Esophagus (tissue), 2 donors: Measurements from ENCODE around the gene CAMK2A. TPM values are rescaled to one million over a fixed set of nuclear protein-coding genes. Genes with fewer than 3 reads are reported as not detected.

ENCODE experiments used
- H3K27ac ChIP-seq, 2 donors: one replicate each; pipeline ENCODE4 v1.5.1; 2013; ENCODE audit warnings: low read depth in 2 of 2, mild to moderate bottlenecking in 2 of 2, inconsistent platforms in 1 of 2, low read length in 1 of 2, moderate library complexity in 1 of 2
- H3K27me3 ChIP-seq, 2 donors: one replicate each; pipeline ENCODE4 v1.6.1; 2013; ENCODE audit warnings: low read length in 2 of 2, control low read depth in 1 of 2, mild to moderate bottlenecking in 1 of 2; ENCODE audit not compliant: insufficient read depth in 2 of 2, control insufficient read depth in 1 of 2
- H3K36me3 ChIP-seq, 2 donors: one replicate each; pipeline ENCODE4 v1.6.1; 2013; ENCODE audit warnings: low read length in 1 of 2; ENCODE audit not compliant: control insufficient read depth in 2 of 2, insufficient read depth in 2 of 2
- H3K4me1 ChIP-seq, 2 donors: one replicate each; pipeline ENCODE4 v1.6.1; 2013; ENCODE audit warnings: low read length in 1 of 2; ENCODE audit not compliant: control insufficient read depth in 2 of 2, insufficient read depth in 2 of 2
- H3K4me3 ChIP-seq, 2 donors: one replicate each; pipeline ENCODE4 v1.5.1; 2013; ENCODE audit warnings: low read length in 2 of 2, mild to moderate bottlenecking in 2 of 2, low read depth in 1 of 2, moderate library complexity in 1 of 2
- H3K9me3 ChIP-seq, 2 donors: one replicate each; pipeline ENCODE4 v1.6.1; 2013; ENCODE audit warnings: mild to moderate bottlenecking in 2 of 2, low read depth in 1 of 2, low read length in 1 of 2, moderate library complexity in 1 of 2; ENCODE audit not compliant: control insufficient read depth in 2 of 2, insufficient read depth in 1 of 2
- WGBS, 2 donors: extraction: QIAGEN DNeasy Blood & Tissue Kit; methylation state at CpG; one replicate each; pipeline ENCODE4 v1.1.7; 2013; 5-methylcytosine and 5-hydroxymethylcytosine counted together
- polyA plus RNA-seq, 2 donors: library from polyadenylated mRNA; stranded (reverse); fragments of 200-250 nt; gene quantifications; one replicate each; pipeline ENCODE4 v1.2.3, GENCODE V29; 2013
- donor health status: healthy with polysubstance abuse.
- donor health status: Bipolar disorder and iron deficiency.

The CAMK2A gene
- polyA plus RNA-seq, 2 donors: 0.11 to 0.24 TPM

DNA sequence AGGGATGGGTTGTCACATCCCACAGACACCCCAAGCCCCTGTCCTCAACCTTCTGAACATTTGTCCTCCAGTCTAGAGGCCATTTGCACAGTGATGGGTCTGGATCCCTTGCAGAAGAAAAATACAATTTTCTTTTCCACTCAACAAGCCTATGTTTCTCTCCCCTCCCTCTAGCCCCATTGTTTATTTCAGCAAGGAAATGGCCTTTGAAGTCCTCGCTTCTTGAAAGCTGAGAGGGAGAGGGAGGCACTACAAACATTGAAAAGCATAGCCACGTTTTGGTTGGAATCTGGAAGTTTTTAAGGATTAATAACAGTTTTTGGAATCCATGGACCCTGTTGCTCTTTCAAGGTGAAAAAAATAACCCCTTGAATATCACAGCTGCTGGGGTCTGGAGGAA is 37.1 kb upstream of the CAMK2A start:
- Histone ChIP-seq H3K27ac (no peak overlapping the region), H3K4me1 (no peaks in the 10 kb centered on the region), H3K4me3 (no peak overlapping the region), H3K36me3 (no peaks in the 10 kb centered on the region), H3K27me3 (no peaks in the 10 kb centered on the region), H3K9me3 (no peaks in the 10 kb centered on the region)
- 45 to 48% methylated on average over 2 of the region's 2 CpGs for whole genome bisulfite sequencing, 2 donors

DNA sequence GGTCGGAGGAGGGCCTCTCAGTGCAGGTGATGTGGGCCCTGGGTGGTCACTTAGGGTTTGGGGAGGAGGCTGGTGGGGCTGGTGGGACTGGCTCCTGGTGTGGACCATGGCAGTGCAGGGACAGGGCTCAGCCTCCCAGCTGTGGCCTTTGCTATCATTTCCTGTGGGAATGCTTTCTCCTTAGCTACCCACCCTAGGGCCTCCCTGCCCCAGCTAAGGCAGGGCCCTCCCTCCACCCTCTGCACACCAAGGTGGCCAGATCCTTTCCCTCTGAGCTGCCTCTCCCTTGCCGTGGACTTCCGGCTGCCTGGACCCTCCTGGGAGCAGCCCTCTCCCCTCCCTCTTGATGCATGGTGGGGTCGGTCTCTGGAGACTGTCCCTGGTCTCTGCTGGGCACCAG is 35.9 kb upstream of the CAMK2A start:
- Histone ChIP-seq H3K9me3 (no peaks in the 10 kb centered on the region), H3K27me3 (no peaks in the 10 kb centered on the region), H3K4me3 (no peak overlapping the region), H3K36me3 (no peaks in the 10 kb centered on the region), H3K27ac (no peak overlapping the region), H3K4me1 (peaks cover 0 to 3% of the 10 kb centered on the region in 2 donors)
- 81 to 84% methylated on average over 4 of the region's 4 CpGs for WGBS, 2 donors

DNA sequence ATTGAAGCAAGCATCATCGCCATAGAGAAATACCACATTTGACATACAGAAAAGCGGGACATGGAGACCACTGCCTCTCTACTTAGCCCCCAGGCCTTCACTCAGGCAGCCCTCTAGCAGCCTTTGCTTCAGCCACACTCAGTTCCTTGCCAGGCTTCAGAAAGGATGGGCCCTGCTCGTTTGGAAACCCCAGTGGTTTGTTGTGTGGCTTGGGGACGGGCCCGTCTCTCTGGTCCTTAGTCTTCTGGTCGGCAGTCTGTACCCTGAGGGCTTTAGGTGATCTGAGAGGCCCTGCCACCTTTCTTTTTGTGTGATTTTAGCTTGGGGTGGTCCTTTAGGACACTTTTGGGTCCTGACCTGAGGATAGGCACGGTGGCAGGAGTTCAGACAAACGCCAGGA is 34.2 kb upstream of the CAMK2A start:
- no peaks in the 10 kb centered on the region for H3K36me3 ChIP-seq
- H3K4me1 ChIP-seq: peaks cover 0 to 10% of the 10 kb centered on the region in 2 donors
- H3K4me3 ChIP-seq: no peak overlapping the region
- no peak overlapping the region for H3K27ac ChIP-seq
- no peaks in the 10 kb centered on the region for H3K27me3 ChIP-seq
- no peaks in the 10 kb centered on the region for H3K9me3 ChIP-seq
- 63 to 73% methylated on average over 8 of the region's 8 CpGs for WGBS, 2 donors

DNA sequence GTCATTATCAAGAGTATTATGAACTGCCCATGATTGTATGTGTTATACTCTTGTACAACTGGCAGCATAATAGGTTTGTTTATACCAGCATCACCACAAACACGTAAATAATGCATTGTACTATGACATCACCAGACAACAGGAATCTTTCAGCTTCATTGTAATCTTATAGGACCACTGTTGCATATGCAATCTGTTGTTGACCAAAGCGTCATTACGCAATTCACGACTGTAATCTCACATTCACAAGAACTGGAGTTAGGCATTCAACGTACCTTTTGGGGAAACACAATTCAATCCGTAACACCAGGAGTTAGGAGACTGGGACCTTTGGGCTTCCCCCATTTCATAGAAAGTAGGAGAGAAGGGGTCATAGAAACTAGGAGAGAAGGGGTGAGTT is 33.5 kb upstream of the CAMK2A start:
- peaks cover 0 to 14% of the 10 kb centered on the region in 2 donors for H3K4me1 ChIP-seq
- 86 to 92% methylated on average over 6 of the region's 6 CpGs for WGBS, 2 donors

DNA sequence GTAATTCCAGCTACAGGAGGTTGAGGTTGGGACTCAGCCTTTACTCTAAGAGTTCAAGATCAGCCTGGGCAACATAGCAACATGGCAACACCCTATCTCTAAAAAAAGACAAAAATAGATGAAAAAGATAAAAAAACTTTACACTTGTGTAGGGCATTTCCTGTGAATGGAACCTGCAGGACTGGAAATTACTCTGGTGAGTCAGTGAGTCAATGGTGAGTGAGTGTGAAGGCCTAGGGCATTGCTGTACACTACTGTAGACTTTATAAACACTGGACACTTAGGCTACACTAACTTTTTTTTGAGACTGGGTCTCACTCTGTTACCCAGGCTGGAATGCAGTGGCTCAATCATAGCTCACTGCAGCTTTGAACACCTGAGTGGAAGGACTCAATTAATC is 32.6 kb upstream of the CAMK2A start:
- Histone ChIP-seq H3K36me3 (no peaks in the 10 kb centered on the region), H3K27me3 (no peaks in the 10 kb centered on the region), H3K27ac (no peak overlapping the region), H3K9me3 (no peaks in the 10 kb centered on the region), H3K4me3 (no peak overlapping the region), H3K4me1 (peaks cover 0 to 16% of the 10 kb centered on the region in 2 donors)

More for the DNA sequence above, 33.5 kb upstream of the CAMK2A start:
- no peak overlapping the region for H3K27ac ChIP-seq
- no peaks in the 10 kb centered on the region for H3K27me3 ChIP-seq
- no peaks in the 10 kb centered on the region for H3K36me3 ChIP-seq
- H3K9me3 ChIP-seq: no peaks in the 10 kb centered on the region
- H3K4me3 ChIP-seq: no peak overlapping the region

DNA sequence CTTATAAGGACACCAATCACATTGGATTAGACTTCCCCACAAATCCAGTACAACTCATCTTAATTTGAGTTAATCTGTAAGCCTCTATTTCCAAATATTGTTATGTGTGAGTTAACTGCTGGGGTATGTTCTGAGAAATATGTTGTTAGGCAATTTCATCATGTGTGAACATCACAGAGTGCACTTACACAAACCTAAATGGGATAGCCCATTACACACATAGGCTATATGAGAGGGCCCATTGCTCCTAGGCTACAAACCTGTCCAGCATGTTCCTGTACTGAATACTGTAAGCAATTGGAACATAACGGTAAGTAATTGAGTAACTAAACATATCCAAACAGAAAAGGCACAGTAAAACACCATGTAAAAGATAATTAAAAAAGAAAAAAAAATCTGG is 32.2 kb upstream of the CAMK2A start:
- 71 to 86% methylated on average over 1 of the region's 1 CpG for WGBS, 2 donors
- H3K9me3 ChIP-seq: no peaks in the 10 kb centered on the region
- H3K36me3 ChIP-seq: no peaks in the 10 kb centered on the region
- peaks cover 0 to 17% of the 10 kb centered on the region in 2 donors for H3K4me1 ChIP-seq
- no peak overlapping the region for H3K27ac ChIP-seq
- no peaks in the 10 kb centered on the region for H3K27me3 ChIP-seq
- H3K4me3 ChIP-seq: no peak overlapping the region

DNA sequence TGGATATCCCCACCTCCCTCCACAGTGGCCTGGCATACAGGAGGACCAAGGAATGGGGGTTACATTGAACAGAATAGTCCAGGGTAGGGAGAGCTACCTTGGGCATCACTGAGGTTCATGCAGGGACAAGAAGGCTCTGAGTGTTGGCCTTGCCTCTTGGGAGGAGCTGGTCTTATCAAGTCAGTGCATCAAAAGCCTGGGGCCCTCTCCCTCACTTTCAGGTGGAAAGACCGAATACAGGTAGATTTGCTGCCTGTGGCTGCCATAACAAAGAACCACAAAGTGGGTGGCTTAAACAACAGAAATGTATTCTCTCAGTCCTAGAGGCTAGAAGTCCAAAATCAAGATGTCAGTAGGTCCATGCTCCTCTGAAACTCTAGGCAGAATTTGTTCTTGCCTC is 31.6 kb upstream of the CAMK2A start:
- H3K27me3 ChIP-seq: no peaks in the 10 kb centered on the region
- peaks cover 0 to 17% of the 10 kb centered on the region in 2 donors for H3K4me1 ChIP-seq
- H3K27ac ChIP-seq: no peak overlapping the region
- H3K36me3 ChIP-seq: no peaks in the 10 kb centered on the region
- WGBS, 2 donors: 84 to 100% methylated on average over 1 of the region's 1 CpG
- no peaks in the 10 kb centered on the region for H3K9me3 ChIP-seq
- H3K4me3 ChIP-seq: no peak overlapping the region

DNA sequence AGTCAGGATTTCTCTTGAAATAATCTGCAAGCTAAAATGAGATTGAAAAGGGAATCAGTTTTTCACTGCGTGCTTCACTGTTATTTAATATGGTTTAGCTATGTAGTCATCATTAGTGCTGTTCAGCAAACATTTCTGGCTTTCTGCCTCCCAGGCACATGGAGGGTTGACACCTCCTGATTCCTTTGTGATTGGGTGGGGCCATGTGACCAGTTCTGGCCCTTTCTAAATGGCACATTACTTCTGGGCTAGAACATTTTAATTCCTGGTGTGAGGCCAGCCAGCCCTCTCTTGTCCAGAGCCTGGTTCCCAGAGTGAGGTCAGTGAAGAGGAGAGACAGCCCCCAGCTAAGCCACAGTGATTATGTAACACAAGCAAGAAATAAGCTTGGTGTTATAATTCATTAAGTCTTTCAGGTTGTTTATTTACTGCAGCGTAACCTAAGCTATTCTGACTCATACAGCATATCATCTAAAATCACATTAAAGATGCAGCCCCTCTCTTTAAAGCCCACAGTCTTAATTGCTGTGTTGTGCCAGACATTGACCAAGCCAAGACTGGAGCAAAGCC is 30.6 kb upstream of the CAMK2A start:
- peak overlapping the region in 1 of 2 donors; percentile 69 for H3K27ac ChIP-seq
- H3K4me3 ChIP-seq: no peak overlapping the region
- WGBS, 2 donors: 30 to 43% methylated on average over 2 of the region's 2 CpGs
- H3K36me3 ChIP-seq: no peaks in the 10 kb centered on the region
- no peaks in the 10 kb centered on the region for H3K9me3 ChIP-seq
- peaks cover 0 to 17% of the 10 kb centered on the region in 2 donors for H3K4me1 ChIP-seq
- no peaks in the 10 kb centered on the region for H3K27me3 ChIP-seq

DNA sequence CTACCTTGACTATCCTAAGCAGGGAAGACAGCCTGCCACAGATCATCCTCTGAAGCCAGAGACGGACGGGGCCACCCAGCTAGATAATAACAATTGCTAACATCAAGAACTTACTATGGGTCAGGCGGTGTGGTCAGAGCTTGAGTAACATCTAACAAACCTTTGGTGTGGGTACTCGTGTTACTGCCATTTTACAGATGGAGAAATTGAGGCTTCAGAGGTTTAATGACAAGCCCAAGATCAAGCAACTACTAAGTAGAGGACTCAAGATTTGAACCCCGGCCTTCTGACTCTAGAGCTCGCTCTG is 29.9 kb upstream of the CAMK2A start:
- Histone ChIP-seq H3K9me3 (no peaks in the 10 kb centered on the region), H3K36me3 (no peaks in the 10 kb centered on the region), H3K27ac (peak overlapping the region in 1 of 2 donors; percentile 73), H3K4me1 (peaks cover 0 to 17% of the 10 kb centered on the region in 2 donors), H3K4me3 (no peak overlapping the region), H3K27me3 (no peaks in the 10 kb centered on the region)
- 92 to 96% methylated on average over 6 of the region's 6 CpGs for WGBS, 2 donors

DNA sequence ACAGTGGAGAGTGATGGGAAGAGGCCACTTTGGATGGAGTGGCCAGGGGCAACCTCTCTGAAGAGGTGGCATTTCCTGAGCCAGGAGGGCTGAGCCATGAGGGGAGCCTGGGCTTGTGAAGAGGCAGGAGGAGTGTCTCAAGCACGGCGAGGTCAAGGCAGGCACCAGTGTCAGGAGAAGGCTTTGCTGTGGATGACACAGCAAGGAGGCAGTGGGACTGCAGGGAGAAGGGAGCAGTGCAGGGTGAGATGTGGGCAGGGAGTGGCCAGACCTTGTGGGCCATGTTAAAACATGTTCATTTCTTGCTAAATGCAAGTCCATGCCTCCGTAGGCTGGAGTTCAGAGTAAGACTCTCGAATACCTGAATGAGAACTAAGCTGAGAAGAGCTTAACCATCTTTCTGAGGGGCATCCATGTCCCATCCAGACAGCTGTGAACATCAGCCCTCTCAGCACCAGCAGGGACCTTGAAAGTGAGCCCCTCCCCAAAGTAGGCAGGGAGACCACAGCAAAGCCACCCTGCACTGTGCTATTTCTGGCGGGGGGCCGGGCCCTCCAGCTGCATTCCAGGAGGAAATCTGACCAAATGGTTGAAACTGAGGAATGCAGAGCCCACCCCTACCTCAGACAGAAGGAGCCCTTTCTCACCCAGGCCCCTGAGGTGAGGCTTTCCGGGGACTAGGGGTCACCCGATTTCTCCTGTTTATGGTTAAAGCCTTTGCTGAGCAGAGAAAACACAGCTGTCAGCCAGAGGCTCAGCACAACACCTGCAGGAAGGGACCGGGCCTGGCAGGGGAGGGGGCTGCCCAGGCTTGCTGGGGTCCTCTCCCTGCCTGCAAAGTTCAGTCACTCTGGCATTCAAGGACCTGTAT is 29.3 kb upstream of the CAMK2A start:
- H3K9me3 ChIP-seq: no peaks in the 10 kb centered on the region
- H3K4me1 ChIP-seq: peaks cover 0 to 17% of the 10 kb centered on the region in 2 donors
- no peaks in the 10 kb centered on the region for H3K36me3 ChIP-seq
- peak overlapping the region; percentile 11 to 73 for H3K27ac ChIP-seq
- no peak overlapping the region for H3K4me3 ChIP-seq
- no peaks in the 10 kb centered on the region for H3K27me3 ChIP-seq
- 62 to 71% methylated on average over 9 of the region's 9 CpGs for WGBS, 2 donors
